Stimulated activated naive CD8-positive, alpha-beta T cell treated with anti-CD3 and anti-CD28 coated beads, Interleukin-15, amount 100 ng/mL, for 72 hours (primary cell): ENCODE measurements around the gene ISG15.
"Not testable (repeated sequence)": the region's sequence is repeated elsewhere in the genome, so short reads cannot be mapped to it uniquely, and the experiment has no call there.

ENCODE experiments used
- ATAC-seq: fragments of 150-1000 bp; cut with Tn5 transposase; 2 replicates; pipeline ENCODE4 v1.10.0; 2021; ENCODE audit warnings: mild to moderate bottlenecking, moderate library complexity
- DNase-seq, 2 donors: peaks; one replicate each; pipeline ENCODE4 v3.0.0; 2021 to 2022
- H3K27ac Mint-ChIP-seq, 2 donors: one replicate each; pipeline ENCODE4 v1.8.0; 2022; ENCODE audit warnings: mild to moderate bottlenecking in 2 of 2, mixed read lengths in 2 of 2, moderate library complexity in 2 of 2
- H3K27me3 Mint-ChIP-seq: one replicate; pipeline ENCODE4 v1.8.0; 2022; ENCODE audit warnings: mixed read lengths
- H3K4me1 Mint-ChIP-seq: one replicate; pipeline ENCODE4 v1.8.0; 2022; ENCODE audit warnings: mild to moderate bottlenecking, mixed read lengths
- H3K4me3 Mint-ChIP-seq, 2 donors: one replicate each; pipeline ENCODE4 v1.8.0; 2022; ENCODE audit warnings: mild to moderate bottlenecking in 2 of 2, mixed read lengths in 2 of 2, moderate library complexity in 1 of 2
- H3K9me3 Mint-ChIP-seq, 2 donors: one replicate each; pipeline ENCODE4 v1.8.0; 2022; ENCODE audit warnings: mixed read lengths in 2 of 2

The ISG15 gene

DNA sequence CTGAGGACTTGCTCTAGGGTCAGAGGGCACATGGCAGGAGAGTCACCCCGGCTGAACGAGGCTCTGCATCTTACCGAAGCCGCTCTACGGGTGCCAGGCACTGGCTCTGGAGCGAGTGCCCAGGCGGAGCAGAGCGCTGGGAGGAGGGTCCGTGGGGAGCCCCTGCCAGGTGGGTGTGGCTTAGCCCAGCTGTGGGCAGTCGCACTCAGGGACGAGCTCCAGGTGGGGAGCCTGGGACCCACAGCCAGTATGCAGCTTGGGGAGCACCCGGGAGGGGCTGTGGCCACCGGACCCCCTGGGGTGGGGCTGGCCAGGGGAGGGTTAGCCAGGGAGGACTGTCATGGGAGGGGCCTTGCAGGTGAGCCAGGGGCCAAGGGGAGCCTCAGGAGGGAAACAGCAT is 10.4 kb downstream of the ISG15 start:
- H3K27me3 Mint-ChIP-seq: peaks cover 15% of the 10 kb centered on the region

DNA sequence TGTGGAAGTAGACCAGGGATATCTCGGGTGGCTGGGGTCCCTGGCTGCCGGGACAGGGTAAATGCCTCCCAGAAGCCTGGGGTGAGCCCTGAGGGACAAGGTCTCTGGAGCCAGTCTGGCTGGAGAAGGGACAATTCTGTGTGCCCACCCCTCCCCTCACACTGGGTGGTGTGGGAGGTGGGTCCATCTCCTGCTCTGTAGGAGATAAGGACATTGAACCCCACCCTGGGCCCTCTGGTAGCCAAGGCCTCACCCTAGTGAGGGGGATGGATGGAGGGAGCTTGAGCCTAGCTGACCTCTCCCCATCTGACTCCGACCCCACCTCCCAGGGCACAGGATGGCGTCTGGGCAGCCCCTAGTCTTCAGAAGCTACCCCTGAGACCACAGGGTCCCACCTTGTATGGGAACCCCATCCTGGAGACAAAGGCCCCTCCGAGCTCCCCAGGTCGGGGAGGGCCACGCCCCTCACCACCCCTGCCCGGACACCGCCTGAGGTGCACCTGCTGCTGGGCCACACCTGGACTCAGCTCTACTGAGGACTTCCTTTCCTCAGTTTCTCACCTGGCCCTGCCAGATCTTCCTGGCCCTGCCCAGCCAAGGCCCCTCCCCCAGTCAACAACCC is 11.0 kb downstream of the ISG15 start:
- H3K9me3 Mint-ChIP-seq: no peaks in the 10 kb centered on the region
- H3K27me3 Mint-ChIP-seq: peaks cover 15% of the 10 kb centered on the region
- no peak for DNase-seq
- ATAC-seq: no peak
- no peak overlapping the region for H3K27ac Mint-ChIP-seq
- peaks cover 27% of the 10 kb centered on the region for H3K4me1 Mint-ChIP-seq
- no peak overlapping the region for H3K4me3 Mint-ChIP-seq

More for the DNA sequence above, 10.4 kb downstream of the ISG15 start:
- DNase-seq (no peak), ATAC-seq (no peak)
- Mint-ChIP-seq H3K27ac (no peak overlapping the region), H3K9me3 (no peaks in the 10 kb centered on the region), H3K4me3 (no peak overlapping the region), H3K4me1 (peaks cover 27% of the 10 kb centered on the region)

DNA sequence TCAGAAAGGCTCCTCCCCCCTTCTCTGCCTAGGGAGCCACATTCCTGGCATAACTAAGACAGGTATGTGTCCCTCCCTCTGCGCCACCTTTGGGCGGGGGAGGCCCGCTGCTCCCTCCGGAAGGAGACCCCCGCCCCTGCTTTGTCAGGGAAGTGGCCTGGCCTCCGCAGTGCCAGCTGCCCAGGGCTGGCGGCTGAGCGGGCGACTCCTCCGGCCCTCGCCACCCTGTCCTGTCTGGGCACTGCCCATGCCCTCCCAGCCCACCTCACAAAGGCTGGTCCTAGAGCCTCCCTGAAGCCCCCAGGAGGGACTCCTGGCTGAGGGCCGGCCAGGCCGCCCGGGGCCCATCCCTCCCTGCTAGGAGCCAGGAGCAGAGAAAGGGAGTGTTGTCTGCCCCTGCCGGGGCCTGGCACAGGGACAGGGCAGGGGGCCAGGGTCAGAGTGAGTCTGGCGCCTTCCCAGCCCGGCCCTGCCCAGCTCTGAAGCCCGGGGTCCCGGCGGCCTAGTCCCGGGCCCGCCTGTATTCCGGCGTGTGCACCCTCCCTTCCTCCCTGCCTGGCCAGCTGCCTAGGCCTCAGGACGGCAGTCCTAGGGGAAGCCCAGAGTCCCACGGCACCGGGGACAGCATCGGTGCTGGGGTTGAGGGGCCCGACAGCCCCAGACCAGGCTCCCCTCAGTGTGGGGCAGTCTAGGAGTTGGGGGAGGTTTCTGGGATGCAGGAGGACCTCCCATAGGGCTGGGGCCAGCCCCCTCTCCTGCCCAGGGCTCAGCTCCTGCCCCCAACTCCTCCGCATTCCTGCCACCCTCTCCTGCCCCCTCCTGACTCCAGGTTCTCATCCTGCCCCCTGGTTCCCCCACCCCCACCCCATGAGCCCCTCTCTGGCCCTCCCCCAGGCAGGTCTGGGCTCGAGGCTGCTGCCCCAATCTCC is 11.7 kb downstream of the ISG15 start:
- no peaks in the 10 kb centered on the region for H3K9me3 Mint-ChIP-seq
- peaks cover 27% of the 10 kb centered on the region for H3K4me1 Mint-ChIP-seq
- H3K4me3 Mint-ChIP-seq: no peak overlapping the region
- H3K27ac Mint-ChIP-seq: no peak overlapping the region
- H3K27me3 Mint-ChIP-seq: peaks cover 15% of the 10 kb centered on the region
- peak; percentile 4 for ATAC-seq
- no peak for DNase-seq

DNA sequence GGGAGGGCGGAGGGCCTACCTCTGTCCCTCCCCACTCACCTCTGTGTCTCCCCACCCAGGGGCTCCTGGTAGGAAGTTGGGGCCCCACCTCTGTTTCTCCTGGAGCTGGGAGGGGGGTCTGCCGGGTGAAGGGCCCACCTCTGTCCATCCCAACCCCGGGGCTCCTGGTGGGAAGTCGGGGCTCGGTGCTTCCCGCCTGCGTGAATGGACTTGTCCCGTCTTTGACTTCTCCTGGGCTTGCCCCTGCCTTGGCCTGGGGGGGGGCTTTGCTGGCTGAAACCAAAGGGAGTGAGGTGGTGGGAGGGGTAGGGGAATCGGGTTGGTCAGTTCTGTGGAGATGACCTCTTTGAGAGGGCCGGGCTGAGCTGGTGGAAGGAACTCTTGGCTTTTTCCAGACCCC is 12.4 kb downstream of the ISG15 start:
- peaks cover 27% of the 10 kb centered on the region for H3K4me1 Mint-ChIP-seq
- H3K27ac Mint-ChIP-seq: no peak overlapping the region
- no peak for ATAC-seq
- peaks cover 15% of the 10 kb centered on the region for H3K27me3 Mint-ChIP-seq
- H3K4me3 Mint-ChIP-seq: no peak overlapping the region
- no peaks in the 10 kb centered on the region for H3K9me3 Mint-ChIP-seq
- DNase-seq: no peak

DNA sequence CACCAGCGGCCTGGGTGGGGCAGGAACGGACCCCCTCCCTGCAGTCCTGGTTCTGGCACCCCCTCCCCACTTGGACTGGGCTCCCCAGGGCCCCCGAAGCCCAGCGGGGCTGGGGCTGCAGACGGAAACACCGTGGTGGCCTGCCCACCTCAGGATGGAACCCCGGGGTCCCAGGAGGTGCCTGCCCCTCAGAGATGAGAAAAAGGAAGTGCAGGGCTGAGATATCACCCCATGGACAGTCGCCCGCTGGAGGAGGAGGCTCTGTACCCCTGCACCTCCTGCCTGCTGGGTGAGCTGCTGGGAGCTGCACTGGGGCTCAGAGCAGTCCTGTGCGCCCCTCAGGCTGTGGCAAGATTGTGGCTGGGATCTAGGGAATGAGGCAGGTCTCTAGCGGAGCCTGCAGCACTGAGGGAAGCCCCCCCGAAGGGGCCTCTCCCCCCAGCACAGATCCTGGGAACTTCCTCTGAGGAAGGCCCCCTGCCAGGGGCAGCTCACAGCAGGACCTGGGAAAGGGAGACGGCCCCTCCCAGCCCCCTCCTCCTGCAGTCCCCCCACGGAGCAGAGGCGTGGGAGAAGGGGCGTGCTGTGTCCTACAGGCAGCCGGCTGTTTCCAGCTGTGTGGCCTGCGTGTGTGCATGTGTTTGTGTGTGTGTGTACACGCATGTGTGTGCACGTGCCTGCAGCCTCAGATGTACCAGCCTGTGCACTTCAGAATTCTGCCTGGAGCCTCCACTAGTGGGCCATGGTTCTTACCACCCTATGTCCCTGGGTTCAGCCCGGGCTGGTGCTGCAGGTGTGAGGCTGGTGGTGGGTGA is 13.5 kb downstream of the ISG15 start:
- peak; percentile 5 for ATAC-seq

DNA sequence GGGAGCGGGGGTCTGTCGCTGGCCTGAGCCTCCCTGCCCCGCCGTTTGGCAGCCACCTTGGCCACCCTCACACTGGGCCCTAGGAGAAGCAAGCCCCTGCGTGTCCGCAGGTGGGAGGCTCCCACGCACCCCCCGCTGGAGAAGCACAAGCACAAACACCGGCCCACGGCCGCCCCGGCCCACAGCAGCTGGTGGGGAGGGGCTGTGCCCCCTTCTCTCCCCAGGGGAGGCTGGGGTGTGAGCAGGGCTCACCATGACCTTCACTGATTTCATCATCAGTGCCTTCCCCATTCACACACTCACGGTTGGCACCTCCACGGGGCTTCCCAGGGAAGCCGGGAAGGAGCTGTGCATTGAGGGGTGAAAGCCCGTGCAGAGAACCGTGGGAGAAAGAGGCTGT is 14.5 kb downstream of the ISG15 start:
- H3K27ac Mint-ChIP-seq: no peak overlapping the region
- ATAC-seq: no peak
- H3K4me1 Mint-ChIP-seq: peaks cover 19% of the 10 kb centered on the region
- peaks cover 16% of the 10 kb centered on the region for H3K27me3 Mint-ChIP-seq
- H3K9me3 Mint-ChIP-seq: no peaks in the 10 kb centered on the region
- no peak overlapping the region for H3K4me3 Mint-ChIP-seq
- DNase-seq: no peak

More for the DNA sequence above, 13.5 kb downstream of the ISG15 start:
- Mint-ChIP-seq H3K27ac (no peak overlapping the region), H3K4me3 (no peak overlapping the region), H3K9me3 (no peaks in the 10 kb centered on the region), H3K27me3 (peaks cover 15% of the 10 kb centered on the region), H3K4me1 (peaks cover 19% of the 10 kb centered on the region)
- DNase-seq: no peak

DNA sequence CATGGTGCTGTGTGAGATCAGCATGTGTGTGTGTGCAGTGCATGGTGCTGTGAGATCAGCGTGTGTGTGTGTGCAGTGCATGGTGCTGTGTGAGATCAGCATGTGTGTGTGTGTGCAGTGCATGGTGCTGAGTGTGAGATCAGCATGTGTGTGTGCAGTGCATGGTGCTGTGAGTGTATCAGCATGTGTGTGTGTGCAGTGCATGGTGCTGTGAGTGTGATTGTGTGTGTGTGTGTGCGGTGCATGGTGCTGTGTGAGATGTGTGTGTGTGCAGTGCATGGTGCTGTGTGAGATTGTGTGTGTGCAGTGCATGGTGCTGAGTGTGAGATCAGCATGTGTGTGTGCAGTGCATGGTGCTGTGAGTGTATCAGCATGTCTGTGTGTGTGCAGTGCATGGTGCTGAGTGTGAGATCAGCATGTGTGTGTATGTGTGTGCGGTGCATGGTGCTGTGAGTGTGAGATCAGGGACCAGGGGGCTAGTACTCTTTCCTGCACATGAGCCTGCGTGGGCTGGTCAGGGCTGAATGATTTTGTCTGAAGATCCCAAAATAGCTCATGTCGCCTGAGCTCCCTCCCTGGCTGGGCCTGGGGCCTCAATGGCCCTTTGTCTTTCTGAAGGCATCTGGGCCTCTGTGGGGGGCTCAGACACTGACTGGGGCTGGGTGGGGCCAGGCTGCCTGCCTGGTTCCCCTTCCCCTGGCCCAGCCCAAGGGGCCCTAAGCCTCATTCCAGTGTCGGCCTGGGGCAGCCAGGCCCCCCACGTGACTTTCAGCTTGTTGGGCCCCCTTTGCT is 17.8 kb downstream of the ISG15 start:
- DNase-seq, H3K9me3 Mint-ChIP-seq, ATAC-seq, H3K27ac Mint-ChIP-seq, H3K4me3 Mint-ChIP-seq: not testable (repeated sequence)
- Mint-ChIP-seq H3K4me1 (peaks cover 26% of the 10 kb centered on the region), H3K27me3 (peaks cover 17% of the 10 kb centered on the region)

DNA sequence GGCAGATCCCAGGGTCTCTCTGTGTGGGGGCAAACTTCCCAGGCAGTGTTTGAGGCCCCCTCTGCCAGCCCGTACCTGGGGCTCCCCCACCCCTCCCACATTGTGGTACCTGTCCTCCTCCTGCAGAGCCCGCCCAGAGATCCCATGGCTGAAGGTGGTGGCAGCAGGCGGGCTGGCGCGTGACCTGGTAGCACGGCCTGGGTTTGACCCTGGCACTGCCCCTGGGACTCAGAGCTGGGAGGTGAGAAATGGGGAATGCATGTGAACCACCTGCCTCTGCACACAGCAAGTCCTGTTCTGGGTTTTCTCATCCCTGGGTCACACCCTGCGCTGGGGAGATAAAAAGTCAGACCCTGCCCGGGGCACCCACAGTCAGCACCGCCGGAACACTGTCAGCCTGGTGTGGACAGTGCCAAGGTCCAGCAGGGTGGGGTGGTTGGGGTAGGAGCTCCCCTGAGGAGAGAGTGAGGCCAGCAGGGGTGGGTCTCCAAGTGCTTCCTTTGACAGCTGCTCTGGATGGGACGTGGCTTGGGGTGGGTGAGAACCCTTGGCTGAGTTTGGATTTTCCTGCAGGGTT is 18.4 kb downstream of the ISG15 start:
- ATAC-seq: no peak
- Mint-ChIP-seq H3K27ac (peak overlapping the region in 1 of 2 donors; percentile 51), H3K4me3 (peak overlapping the region; percentile 63 to 71)

DNA sequence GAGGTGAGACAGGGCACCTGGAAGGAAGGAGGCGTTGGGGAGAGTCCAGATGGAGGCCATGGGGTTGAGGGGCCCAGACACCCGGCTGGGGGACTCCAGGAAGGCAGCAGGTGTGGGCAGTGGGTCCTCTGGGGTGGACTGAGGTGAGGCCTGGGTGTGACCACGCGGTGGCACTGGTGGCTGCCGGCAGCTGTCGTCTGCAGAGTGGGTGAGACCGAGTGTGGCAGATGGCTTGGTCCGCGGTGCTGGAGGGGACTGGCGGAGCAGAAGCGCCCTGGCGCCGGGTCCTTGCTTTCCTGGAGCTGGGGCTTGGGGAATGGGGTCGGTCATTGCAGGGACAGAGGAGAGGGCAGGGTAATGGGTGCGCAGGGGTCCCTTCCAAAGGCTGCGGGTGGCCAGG is 19.1 kb downstream of the ISG15 start:
- Mint-ChIP-seq H3K9me3 (no peaks in the 10 kb centered on the region), H3K4me3 (peak overlapping the region; percentile 63 to 71), H3K4me1 (peaks cover 38% of the 10 kb centered on the region), H3K27me3 (peaks cover 17% of the 10 kb centered on the region), H3K27ac (peak overlapping the region in 1 of 2 donors; percentile 62)
- ATAC-seq (no peak), DNase-seq (no peak)

More for the DNA sequence above, 18.4 kb downstream of the ISG15 start:
- H3K9me3 Mint-ChIP-seq: no peaks in the 10 kb centered on the region
- H3K27me3 Mint-ChIP-seq: peaks cover 17% of the 10 kb centered on the region
- H3K4me1 Mint-ChIP-seq: peaks cover 32% of the 10 kb centered on the region
- DNase-seq: no peak

DNA sequence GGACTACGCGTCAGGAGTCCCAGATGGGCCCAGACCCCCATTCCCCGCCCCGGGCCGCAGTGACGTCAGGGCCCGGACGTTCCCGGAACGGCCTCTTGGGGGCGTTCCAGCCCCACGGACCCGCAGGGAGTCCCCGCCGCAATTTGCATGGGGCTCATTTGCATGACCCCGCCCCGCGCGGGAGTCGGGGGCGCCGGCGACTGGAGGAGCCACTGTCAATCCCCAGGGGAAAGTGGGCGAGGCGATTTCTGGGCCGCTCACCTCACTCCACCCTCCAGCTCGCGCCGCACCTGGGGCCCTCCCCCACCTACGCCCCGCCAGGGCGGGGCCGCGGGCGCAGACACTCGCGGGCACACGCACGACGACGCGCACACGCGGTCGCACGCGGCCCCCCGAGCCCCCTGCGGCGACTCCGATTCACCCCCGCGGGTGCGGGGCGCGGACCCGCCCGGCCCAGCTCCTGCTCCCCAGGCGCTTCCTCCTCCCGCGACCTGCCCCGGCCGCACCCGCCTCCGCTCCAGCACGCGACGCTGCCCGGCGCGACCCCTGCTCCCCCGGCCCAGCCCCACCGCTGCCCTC is 19.8 kb downstream of the ISG15 start:
- no peaks in the 10 kb centered on the region for H3K9me3 Mint-ChIP-seq
- H3K4me1 Mint-ChIP-seq: peaks cover 44% of the 10 kb centered on the region
- DNase-seq (peak; percentile 97), ATAC-seq (peak; percentile 92)
- peaks cover 24% of the 10 kb centered on the region for H3K27me3 Mint-ChIP-seq
- H3K27ac Mint-ChIP-seq: no peak overlapping the region
- peak overlapping the region; percentile 69 to 82 for H3K4me3 Mint-ChIP-seq

DNA sequence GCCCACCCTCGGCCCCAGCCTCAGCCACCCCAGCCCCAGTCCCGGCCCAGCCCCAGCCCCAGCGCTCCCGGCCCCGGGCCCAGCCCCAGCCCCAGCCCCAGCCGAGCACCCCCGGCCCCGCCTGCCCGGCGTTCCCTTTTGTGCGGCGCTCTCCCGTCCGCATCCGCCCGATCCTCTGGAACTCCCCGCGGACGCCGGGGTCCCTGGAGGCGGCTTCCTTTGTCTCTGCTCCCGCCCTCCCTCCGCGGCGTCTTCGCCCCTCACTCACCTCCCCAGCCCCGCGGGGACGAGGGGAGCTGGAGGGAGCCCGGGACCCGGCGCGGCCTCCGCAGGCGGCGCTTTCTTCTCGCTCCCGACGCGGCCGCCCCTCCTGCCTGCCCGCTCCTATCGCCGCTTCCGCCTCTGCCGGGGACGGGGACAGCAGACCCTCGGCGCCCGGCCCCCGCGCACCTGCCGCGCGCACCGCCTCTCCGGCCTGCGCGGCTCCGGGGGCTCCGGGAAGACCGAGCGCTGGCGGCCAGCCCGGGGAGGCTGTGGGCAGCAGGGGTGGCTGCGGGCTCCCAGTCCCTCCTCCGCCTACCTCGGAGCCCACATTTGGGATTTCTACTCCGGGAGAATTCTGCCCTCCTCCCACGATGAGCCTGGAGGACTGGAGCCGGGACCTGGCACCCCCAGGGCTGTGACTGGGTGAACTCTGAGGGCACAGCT is 20.6 kb downstream of the ISG15 start:
- peak overlapping the region; percentile 82 to 89 for H3K4me3 Mint-ChIP-seq
- DNase-seq (no peak), ATAC-seq (peak; percentile 41)
- H3K4me1 Mint-ChIP-seq: peaks cover 52% of the 10 kb centered on the region
- peak overlapping the region; percentile 80 to 94 for H3K27ac Mint-ChIP-seq
- H3K9me3 Mint-ChIP-seq: no peaks in the 10 kb centered on the region
- peaks cover 32% of the 10 kb centered on the region for H3K27me3 Mint-ChIP-seq

DNA sequence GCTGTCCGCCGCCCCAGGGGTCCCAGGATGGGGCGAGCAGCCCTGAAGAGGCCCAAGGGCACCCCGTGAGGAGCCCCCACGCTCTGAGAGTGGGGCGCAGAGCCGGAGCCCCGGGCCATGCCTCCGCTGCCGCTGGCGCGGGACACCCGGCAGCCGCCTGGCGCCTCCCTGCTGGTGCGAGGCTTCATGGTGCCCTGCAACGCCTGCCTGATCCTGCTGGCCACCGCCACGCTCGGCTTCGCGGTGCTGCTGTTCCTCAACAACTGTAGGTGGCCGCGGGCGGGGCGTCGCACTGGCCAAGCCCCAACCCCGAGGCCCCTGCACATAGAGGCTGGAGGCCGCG is 21.1 kb downstream of the ISG15 start:
- Mint-ChIP-seq H3K27ac (peak overlapping the region; percentile 80 to 94), H3K27me3 (peaks cover 36% of the 10 kb centered on the region), H3K9me3 (no peaks in the 10 kb centered on the region), H3K4me3 (peak overlapping the region; percentile 82 to 89), H3K4me1 (peaks cover 57% of the 10 kb centered on the region)
- DNase-seq: no peak
- ATAC-seq: peak; percentile 1

DNA sequence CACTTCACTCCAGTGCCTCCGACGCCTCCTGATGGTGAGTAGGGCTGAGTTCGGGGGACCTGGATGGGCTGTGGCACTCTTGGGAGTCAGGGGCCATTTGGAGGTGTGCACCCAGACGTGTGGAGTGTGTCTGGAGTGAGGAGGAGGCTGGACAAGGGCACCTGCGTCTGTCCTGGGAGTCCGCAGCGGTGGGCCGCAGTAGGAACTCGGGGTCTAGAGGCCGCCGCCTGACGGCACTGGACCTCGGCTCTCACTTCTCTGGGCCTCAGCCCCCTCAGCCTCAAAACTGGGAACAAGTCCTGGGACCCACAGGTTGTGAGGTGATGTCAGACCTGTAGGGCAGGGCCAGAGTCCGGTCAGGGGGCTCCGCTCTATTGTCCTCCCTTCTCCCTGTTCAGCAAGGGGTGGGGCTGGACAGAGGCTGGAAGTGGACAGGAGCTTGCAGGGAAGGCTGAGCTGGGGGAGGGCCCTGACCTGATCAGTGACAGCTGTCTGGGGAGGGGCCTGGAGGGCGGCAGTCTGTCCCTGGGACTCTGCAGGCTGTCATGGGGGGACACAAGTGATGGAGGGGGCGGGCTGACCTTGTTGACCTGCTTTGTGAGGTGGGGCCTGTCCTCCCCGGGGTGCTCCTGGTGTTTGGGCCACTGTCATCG is 22.1 kb downstream of the ISG15 start:
- Mint-ChIP-seq H3K4me3 (peak overlapping the region; percentile 29 to 50), H3K9me3 (no peaks in the 10 kb centered on the region), H3K4me1 (peaks cover 67% of the 10 kb centered on the region), H3K27ac (no peak overlapping the region), H3K27me3 (peaks cover 43% of the 10 kb centered on the region)
- no peak for ATAC-seq
- no peak for DNase-seq
